ENCODE data around the gene RAB10. TPM values are rescaled to one million over a fixed set of nuclear protein-coding genes. Genes with fewer than 3 reads are reported as not detected.
A peak's percentile ranks its signal among the peaks of the same experiment; 100 is the strongest.
"Not testable (repeated sequence)": the region's sequence is repeated elsewhere in the genome, so short reads cannot be mapped to it uniquely, and the experiment has no call there.

Gene RAB10
- total RNA-seq, 3 donors from 2014 or later: 82.6 to 101 (median 100) TPM

GRCh38 chr2:26086779-26087178 lies 52.9 kb downstream of the RAB10 start:
- Histone ChIP-seq H3K27me3 (no peaks in the 10 kb centered on the region), H3K9me3 (no peaks in the 10 kb centered on the region), H3K36me3 (no peaks in the 10 kb centered on the region), H3K4me3 (no peak overlapping the region), H3K27ac (no peak overlapping the region), H3K4me1 (no peaks in the 10 kb centered on the region)
- intact Hi-C loops (cut with DNase I; ENCODE audit: low total_unique reads): no loop called here
- DNase-seq (ENCODE audit: low spot score in 2 of 2): no peak
- TF ChIP-seq POLR2AphosphoS5 (IDR thresholded peaks at IDR 0.05) (no peak), POLR2A (IDR thresholded peaks at IDR 0.05) (no peak)
- TF ChIP-seq, protein P1, sequence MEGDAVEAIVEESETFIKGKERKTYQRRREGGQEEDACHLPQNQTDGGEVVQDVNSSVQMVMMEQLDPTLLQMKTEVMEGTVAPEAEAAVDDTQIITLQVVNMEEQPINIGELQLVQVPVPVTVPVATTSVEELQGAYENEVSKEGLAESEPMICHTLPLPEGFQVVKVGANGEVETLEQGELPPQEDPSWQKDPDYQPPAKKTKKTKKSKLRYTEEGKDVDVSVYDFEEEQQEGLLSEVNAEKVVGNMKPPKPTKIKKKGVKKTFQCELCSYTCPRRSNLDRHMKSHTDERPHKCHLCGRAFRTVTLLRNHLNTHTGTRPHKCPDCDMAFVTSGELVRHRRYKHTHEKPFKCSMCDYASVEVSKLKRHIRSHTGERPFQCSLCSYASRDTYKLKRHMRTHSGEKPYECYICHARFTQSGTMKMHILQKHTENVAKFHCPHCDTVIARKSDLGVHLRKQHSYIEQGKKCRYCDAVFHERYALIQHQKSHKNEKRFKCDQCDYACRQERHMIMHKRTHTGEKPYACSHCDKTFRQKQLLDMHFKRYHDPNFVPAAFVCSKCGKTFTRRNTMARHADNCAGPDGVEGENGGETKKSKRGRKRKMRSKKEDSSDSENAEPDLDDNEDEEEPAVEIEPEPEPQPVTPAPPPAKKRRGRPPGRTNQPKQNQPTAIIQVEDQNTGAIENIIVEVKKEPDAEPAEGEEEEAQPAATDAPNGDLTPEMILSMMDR (IDR thresholded peaks at IDR 0.05): no peak

DNA sequence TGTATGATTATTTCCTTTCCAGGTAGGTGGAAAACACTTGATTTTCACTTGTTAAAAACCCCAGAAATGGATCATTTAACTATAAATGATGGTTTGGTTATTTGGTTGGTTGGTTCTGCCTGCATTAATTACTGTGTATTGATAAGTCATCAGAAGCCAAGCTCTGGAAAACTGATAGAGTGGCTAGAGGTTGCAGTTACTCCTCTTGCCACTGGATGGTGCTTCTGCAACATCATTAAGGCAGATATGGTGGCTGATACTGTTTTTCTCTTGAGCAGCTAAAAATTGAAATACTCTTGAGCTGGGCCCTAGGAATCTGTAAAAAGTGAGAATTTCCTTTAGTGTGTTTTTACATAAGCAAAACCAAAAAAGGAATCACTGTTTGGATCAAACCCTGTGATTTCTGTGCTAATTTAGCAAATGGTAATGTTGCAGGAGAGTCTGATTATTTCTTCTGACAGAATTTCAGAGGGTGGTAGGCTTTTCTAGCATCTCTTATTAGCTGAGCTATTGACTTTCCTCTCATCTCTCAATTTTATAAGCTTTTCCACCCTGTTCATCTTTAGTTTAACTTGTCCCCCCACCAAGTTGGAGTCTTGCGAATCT lies 54.3 kb downstream of the RAB10 start:
- no peak for TF ChIP-seq POLR2A (IDR thresholded peaks at IDR 0.05)
- TF ChIP-seq, protein P1 (IDR thresholded peaks at IDR 0.05): peak; percentile 22 to 42 (median 40)
- no peak for TF ChIP-seq POLR2AphosphoS5 (IDR thresholded peaks at IDR 0.05)
- DNase-seq (ENCODE audit: low spot score in 2 of 2): no peak

DNA sequence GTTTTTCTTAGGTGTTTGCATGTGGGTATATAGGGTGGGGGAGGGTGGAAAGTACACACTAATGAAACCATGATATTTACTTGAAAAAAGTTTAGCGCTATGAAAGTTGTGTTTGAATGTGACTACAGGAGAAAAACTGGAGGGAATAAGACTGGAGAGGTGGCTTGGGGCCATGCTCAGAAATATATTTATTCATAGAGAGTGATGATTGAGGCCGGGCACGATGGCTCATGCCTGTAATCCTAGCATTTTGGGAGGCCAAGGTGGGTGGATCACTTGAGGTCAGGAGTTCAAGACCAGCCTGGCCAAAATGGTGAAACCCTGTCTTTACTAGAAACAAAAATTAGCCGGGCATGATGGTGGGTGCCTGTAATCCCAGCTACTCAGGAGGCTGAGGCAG lies 55.0 kb downstream of the RAB10 start:
- H3K27me3 ChIP-seq; DNase-seq (ENCODE audit: low spot score in 2 of 2); H3K27ac ChIP-seq; H3K9me3 ChIP-seq; H3K36me3 ChIP-seq; H3K4me1 ChIP-seq; H3K4me3 ChIP-seq; intact Hi-C loops (cut with DNase I; ENCODE audit: low total_unique reads): not testable (repeated sequence)

More for the DNA sequence above, 54.3 kb downstream of the RAB10 start:
- intact Hi-C loops (cut with DNase I; ENCODE audit: low total_unique reads): no loop called here
- Histone ChIP-seq H3K27ac (no peak overlapping the region), H3K9me3 (no peaks in the 10 kb centered on the region), H3K36me3 (no peaks in the 10 kb centered on the region), H3K27me3 (no peaks in the 10 kb centered on the region), H3K4me1 (no peaks in the 10 kb centered on the region), H3K4me3 (no peak overlapping the region)

- no peaks in the 10 kb centered on the region for H3K36me3 ChIP-seq
- intact Hi-C loops (cut with DNase I; ENCODE audit: low total_unique reads): no loop called here
- H3K4me3 ChIP-seq: no peak overlapping the region
- H3K27ac ChIP-seq: no peak overlapping the region
- H3K9me3 ChIP-seq: no peaks in the 10 kb centered on the region
- TF ChIP-seq POLR2AphosphoS5 (IDR thresholded peaks at IDR 0.05): no peak
- TF ChIP-seq, protein P1 (IDR thresholded peaks at IDR 0.05): no peak
- TF ChIP-seq POLR2A (IDR thresholded peaks at IDR 0.05): no peak
- no peak for DNase-seq (ENCODE audit: low spot score in 2 of 2)
- H3K27me3 ChIP-seq: no peaks in the 10 kb centered on the region
- H3K4me1 ChIP-seq: no peaks in the 10 kb centered on the region
These were observed 55.5 kb downstream of the RAB10 start for GRCh38 chr2:26089337-26089736.

GRCh38 chr2:26095758-26096157 lies 61.9 kb downstream of the RAB10 start:
- intact Hi-C loops (cut with DNase I; ENCODE audit: low total_unique reads): no loop called here
- TF ChIP-seq, protein P1 (IDR thresholded peaks at IDR 0.05): no peak
- TF ChIP-seq POLR2A (IDR thresholded peaks at IDR 0.05) (no peak), POLR2AphosphoS5 (IDR thresholded peaks at IDR 0.05) (no peak)
- H3K4me1 ChIP-seq: no peaks in the 10 kb centered on the region
- H3K9me3 ChIP-seq: no peaks in the 10 kb centered on the region
- no peaks in the 10 kb centered on the region for H3K36me3 ChIP-seq
- H3K27me3 ChIP-seq: no peaks in the 10 kb centered on the region
- H3K4me3 ChIP-seq: no peak overlapping the region
- no peak overlapping the region for H3K27ac ChIP-seq
- no peak for DNase-seq (ENCODE audit: low spot score in 2 of 2)

DNA sequence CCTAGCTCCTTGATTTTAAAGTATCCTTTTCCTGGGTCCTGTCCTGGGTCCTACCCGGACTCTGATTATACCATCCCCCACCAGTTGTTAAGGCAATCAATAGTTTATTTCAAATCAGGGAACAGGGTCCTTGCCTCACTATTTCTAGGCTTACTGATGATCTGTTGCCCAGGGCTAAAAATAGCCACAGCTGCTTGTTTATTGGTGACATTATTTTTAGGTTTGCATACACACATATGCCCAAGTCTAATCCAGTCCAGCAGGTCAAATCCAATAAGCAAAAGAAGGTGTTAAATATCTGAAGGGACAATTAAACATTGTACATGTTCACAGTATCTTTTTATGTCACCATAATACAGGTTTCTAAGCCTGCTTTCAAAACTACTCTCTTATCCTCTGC lies 66.0 kb downstream of the RAB10 start:
- Histone ChIP-seq H3K4me1 (no peaks in the 10 kb centered on the region), H3K27ac (no peak overlapping the region), H3K27me3 (no peaks in the 10 kb centered on the region), H3K36me3 (no peaks in the 10 kb centered on the region), H3K4me3 (no peak overlapping the region), H3K9me3 (peaks cover 0 to 4% of the 10 kb centered on the region in 2 donors)
- intact Hi-C loops (cut with DNase I; ENCODE audit: low total_unique reads): no loop called here
- TF ChIP-seq POLR2A (IDR thresholded peaks at IDR 0.05) (no peak), POLR2AphosphoS5 (IDR thresholded peaks at IDR 0.05) (no peak)
- TF ChIP-seq, protein P1 (IDR thresholded peaks at IDR 0.05): no peak
- DNase-seq (ENCODE audit: low spot score in 2 of 2): no peak
